Measurements from ENCODE around the gene UNC5B.
"Not testable (repeated sequence)": the region's sequence is repeated elsewhere in the genome, so short reads cannot be mapped to it uniquely, and the experiment has no call there.

The UNC5B gene

GRCh38 chr10:71272056-71272771 is 59.8 kb downstream of the UNC5B start:
- DNase-seq (ENCODE audit: low read depth): no peak
- no peak overlapping the region for H3K4me3 ChIP-seq (ENCODE audit: low read depth, low read length)
- TF ChIP-seq CTCF (IDR thresholded peaks at IDR 0.05; ENCODE audit: control insufficient read depth, extremely low read depth, insufficient read depth): no peak

GRCh38 chr10:71272974-71273373 is 60.6 kb downstream of the UNC5B start:
- not testable (repeated sequence) for H3K4me3 ChIP-seq (ENCODE audit: low read depth, low read length); DNase-seq (ENCODE audit: low read depth)

DNA sequence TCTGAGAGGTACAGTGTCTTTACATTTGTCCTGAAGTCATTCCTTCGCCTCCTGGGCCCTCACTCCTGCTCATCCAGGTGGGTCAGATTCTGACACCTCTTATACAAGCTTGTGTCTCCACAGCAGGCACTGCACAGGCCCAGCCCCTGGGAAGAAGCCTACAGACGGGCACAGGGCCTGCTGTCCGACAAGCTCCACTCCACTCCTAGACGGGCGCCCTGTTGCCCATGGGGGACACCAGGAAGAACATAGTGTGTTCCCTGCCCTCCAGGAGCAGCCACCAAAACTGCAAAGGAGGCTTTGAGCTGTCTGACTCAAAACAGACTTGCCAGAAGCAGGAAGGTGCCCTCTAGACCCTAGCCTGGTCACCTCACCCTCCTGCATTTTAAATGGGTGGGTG is 61.1 kb downstream of the UNC5B start:
- H3K4me3 ChIP-seq (ENCODE audit: low read depth, low read length): no peak overlapping the region
- TF ChIP-seq CTCF (IDR thresholded peaks at IDR 0.05; ENCODE audit: control insufficient read depth, extremely low read depth, insufficient read depth): no peak
- DNase-seq (ENCODE audit: low read depth): no peak

GRCh38 chr10:71274901-71275796 is 62.8 kb downstream of the UNC5B start:
- no peak for TF ChIP-seq CTCF (IDR thresholded peaks at IDR 0.05; ENCODE audit: control insufficient read depth, extremely low read depth, insufficient read depth)

GRCh38 chr10:71276873-71277272 is 64.5 kb downstream of the UNC5B start:
- H3K4me3 ChIP-seq (ENCODE audit: low read depth, low read length): no peak overlapping the region
- DNase-seq (ENCODE audit: low read depth): no peak
- TF ChIP-seq CTCF (IDR thresholded peaks at IDR 0.05; ENCODE audit: control insufficient read depth, extremely low read depth, insufficient read depth): no peak

More at GRCh38 chr10:71274901-71275796, 62.8 kb downstream of the UNC5B start:
- no peak for DNase-seq (ENCODE audit: low read depth)
- no peak overlapping the region for H3K4me3 ChIP-seq (ENCODE audit: low read depth, low read length)

DNA sequence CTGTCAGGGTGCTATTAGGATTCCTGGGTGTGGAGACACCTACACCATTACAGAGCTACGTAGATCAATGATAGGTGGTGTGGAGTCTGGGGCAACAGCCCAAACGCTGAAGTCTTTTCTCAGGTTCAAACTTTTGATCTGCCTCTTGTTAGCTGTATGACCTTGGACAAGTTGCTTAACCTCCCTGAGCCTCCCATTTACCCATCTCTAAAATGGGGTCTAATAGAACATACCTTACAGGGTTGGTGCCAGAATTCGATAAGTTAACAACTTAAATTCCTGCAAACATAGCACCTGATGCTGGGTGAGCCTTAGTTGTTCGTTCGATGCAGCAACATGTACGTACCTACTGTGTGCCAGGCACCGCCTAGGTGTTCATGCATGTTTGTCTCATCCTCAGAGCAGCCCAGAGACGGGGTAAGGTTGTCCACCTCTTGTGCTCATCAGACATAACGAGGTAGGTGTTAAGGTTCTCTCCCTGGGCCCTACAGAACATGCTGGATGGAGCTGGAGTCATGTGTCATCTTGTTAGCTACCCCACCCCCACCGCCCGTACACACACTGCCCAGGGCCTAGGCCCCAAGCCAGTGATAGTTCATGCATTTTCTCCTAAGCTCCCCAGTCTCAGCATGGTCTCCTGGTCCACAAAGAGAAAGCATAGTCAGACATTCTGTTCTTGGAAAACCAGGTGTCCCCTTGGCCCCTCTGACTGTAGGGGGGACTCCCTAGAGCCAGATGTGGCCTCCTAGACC is 65.7 kb downstream of the UNC5B start:
- DNase-seq (ENCODE audit: low read depth): no peak
- no peak overlapping the region for H3K4me3 ChIP-seq (ENCODE audit: low read depth, low read length)
- TF ChIP-seq CTCF (IDR thresholded peaks at IDR 0.05; ENCODE audit: control insufficient read depth, extremely low read depth, insufficient read depth): no peak

Data from LNCaP clone FGC (cell line).